Tongue (tissue), 3 donors: Measurements from ENCODE around the gene A4GALT. TPM values are rescaled to one million over a fixed set of nuclear protein-coding genes. Genes with fewer than 3 reads are reported as not detected.

Experiments
- DNase-seq: peaks from one replicate; pipeline ENCODE4 v3.0.0-alpha.2; 2015
- small RNA-seq: library from RNA; depleted of rRNA; stranded (forward); fragments of <200 nt; gene quantifications from one replicate; pipeline ENCODE3, GENCODE V24; 2014; ENCODE audit warnings: low replicate concordance
- total RNA-seq: library from RNA; depleted of rRNA; stranded (reverse); fragments of >200 nt; gene quantifications from one replicate; pipeline ENCODE4 v1.2.3, GENCODE V29; 2014

A4GALT gene
- total RNA-seq, 1 donor from 2014 or later, result 24.1 TPM

- DNase-seq, result peak; percentile 36
Measured at GRCh38 chr22:42648368-42649245, 72.1 kb downstream of the A4GALT start.

GRCh38 chr22:42648017-42648367 is 72.7 kb downstream of the A4GALT start:
- DNase-seq, result no peak

GRCh38 chr22:42646569-42647525 is 73.8 kb downstream of the A4GALT start:
- DNase-seq, result no peak

GRCh38 chr22:42645938-42646568 is 74.6 kb downstream of the A4GALT start:
- no peak for DNase-seq

GRCh38 chr22:42645341-42645937 is 75.2 kb downstream of the A4GALT start:
- peak; percentile 56 for DNase-seq

GRCh38 chr22:42644422-42645340 is 76.0 kb downstream of the A4GALT start:
- peak; percentile 77 for DNase-seq

- no peak for DNase-seq
Measured at GRCh38 chr22:42643634-42644421, 76.8 kb downstream of the A4GALT start.

- DNase-seq, result no peak
Measured at GRCh38 chr22:42642806-42643633, 77.7 kb downstream of the A4GALT start.

Small RNAs within 50 kb of the gene (small RNA-seq; reads per million reads assigned to genes)
- gene RF00019, result not detected

Other genes with a start within 250 kb of the A4GALT start
- gene RRP7A, start 201.1 kb downstream of the A4GALT start, total RNA-seq, result 21.0 TPM
- 1.6 TPM for gene SERHL2, start 166.9 kb downstream of the A4GALT start, total RNA-seq
- gene POLDIP3, start 106.0 kb downstream of the A4GALT start, total RNA-seq, result 34.6 TPM
- gene ATP5MGL, start 80.3 kb downstream of the A4GALT start, total RNA-seq, result not detected
- 62.8 TPM for gene CYB5R3, start 71.5 kb downstream of the A4GALT start, total RNA-seq
- gene ARFGAP3, start 136.4 kb upstream of the A4GALT start, total RNA-seq, result 50.7 TPM